HFF-Myc (cell line): ENCODE measurements around the gene PARD3B.

Source experiments
- DNase-seq: peaks from one replicate; pipeline ENCODE4 v3.0.0-alpha.2; 2011; ENCODE audit warnings: low read depth; ENCODE audit errors: extremely low read depth
- H3K4me3 ChIP-seq: replicated peaks from 2 replicates; pipeline ENCODE4 v1.5.1; 2011; ENCODE audit warnings: low read depth, mild to moderate bottlenecking, control low read depth, low read length
- TF ChIP-seq, protein P1 (sequence below): IDR thresholded peaks from 2 replicates; pipeline ENCODE4 v1.5.1; 2012; ENCODE audit warnings: mild to moderate bottlenecking, low read depth, low read length, control low read depth; ENCODE audit errors: missing control alignments

Gene PARD3B

DNA sequence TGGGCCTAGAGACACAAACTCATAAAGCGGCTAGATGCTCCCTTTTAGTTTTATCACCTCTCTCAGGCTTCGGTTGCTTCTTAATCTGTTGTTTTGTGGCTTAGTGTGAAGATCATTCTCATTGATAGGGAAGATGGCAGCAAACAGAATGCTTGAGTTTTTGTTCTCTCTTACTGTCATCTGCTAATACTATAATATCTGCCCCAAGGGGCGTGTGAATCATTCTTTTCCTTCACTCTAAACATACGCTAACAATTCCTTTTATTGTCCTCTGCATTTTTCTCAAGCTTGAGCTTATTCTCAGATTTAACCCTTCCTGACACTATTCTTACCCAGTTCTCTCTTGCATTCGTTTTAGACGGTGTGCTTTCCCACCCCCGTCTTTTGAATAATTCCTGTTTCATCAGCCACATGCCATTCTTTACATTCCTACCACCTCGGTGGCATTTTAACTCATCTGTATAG is 813.1 kb downstream of the PARD3B start:
- no peak overlapping the region for H3K4me3 ChIP-seq
- no peak for DNase-seq
- TF ChIP-seq, protein P1, sequence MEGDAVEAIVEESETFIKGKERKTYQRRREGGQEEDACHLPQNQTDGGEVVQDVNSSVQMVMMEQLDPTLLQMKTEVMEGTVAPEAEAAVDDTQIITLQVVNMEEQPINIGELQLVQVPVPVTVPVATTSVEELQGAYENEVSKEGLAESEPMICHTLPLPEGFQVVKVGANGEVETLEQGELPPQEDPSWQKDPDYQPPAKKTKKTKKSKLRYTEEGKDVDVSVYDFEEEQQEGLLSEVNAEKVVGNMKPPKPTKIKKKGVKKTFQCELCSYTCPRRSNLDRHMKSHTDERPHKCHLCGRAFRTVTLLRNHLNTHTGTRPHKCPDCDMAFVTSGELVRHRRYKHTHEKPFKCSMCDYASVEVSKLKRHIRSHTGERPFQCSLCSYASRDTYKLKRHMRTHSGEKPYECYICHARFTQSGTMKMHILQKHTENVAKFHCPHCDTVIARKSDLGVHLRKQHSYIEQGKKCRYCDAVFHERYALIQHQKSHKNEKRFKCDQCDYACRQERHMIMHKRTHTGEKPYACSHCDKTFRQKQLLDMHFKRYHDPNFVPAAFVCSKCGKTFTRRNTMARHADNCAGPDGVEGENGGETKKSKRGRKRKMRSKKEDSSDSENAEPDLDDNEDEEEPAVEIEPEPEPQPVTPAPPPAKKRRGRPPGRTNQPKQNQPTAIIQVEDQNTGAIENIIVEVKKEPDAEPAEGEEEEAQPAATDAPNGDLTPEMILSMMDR: no peak

DNA sequence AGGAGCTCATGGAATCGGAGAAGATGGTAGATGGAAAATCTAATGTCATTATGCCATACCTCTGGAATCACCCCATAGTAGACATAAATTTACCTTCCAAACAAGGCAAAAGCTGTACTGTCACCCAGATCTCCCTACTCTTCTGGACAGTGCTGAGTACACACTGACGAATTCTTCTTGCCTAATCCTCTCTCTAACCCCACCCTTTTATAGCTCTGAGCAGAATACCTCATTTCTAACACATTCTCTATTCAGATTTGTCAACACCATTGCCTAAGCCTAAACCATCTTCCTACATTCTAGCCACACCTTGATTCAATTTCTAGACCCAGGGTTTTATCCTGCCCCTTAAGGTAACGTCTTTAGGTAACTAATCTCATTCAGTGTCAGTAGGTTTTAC is 816.0 kb downstream of the PARD3B start:
- no peak for DNase-seq
- TF ChIP-seq, protein P1: no peak
- H3K4me3 ChIP-seq: no peak overlapping the region

DNA sequence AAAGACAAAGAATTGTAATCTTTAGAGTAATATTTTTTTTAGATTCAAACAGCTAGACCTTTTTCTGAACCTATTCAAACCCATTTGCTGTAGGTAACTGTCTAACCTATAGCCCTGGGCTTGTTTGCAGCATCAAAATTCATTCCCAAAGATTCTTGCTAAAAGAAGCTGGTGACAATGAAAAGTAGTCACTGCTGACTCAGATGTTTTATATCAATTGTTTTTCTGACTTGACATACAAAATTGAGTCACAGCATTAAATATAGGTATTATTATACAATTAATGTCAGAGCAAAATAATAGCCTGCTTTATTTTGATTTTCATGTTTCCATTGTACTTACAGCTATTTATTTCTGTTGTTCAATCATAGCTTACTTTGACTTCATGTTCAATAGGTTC is 816.7 kb downstream of the PARD3B start:
- no peak for DNase-seq
- TF ChIP-seq, protein P1: no peak
- H3K4me3 ChIP-seq: no peak overlapping the region

DNA sequence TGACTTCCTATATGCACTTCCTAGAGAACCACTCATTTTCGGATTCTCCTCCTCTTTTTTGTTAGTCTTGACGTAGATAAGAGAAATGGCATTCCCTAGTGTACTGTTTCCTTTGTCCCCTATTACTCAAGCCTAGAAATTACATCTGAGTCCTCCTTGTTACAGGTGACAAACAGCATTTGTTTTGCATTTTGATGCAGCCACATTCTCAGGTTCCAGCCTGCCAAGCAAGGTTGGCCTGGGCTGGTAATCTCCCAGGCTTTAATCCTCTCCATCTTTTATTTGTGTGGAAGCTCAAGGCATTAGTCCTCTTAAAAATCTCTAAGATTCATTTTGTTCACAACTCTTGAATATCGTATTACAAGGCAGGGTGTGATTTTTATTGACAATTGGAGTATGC is 819.0 kb downstream of the PARD3B start:
- no peak for DNase-seq
- H3K4me3 ChIP-seq: no peak overlapping the region
- TF ChIP-seq, protein P1: no peak

DNA sequence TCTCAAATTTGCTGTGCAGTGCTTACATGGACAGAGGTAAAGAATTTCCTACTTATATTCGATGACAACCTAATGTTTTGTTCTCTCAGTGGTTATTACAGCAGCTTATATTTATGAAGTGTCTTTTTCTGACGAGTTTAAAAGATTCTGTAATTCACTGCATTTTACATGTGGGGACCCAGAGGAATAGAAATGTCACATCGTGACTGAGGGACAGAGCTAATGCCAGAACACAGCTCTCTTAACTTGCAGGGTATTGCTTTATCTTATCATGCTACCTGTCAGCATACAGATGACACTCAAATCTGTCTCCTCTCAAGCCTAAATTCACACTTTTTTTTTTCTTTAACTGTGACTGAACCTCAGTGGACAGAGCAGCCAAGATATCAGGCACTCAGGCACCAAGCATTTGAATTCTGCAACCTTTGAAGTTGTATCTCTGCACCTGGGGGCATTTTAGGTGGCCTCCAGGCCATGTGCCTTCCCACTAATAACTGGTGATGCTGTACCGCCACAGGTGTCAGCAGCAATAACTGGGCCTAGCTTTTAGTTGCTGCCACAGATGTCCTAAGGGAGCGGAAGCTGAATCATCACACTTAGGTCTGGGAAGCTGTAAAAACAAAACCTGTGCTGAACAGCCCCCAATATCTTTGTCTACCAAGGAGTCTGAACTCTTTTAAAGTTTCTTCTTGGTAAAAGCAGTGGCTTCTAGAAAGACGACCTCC is 821.2 kb downstream of the PARD3B start:
- no peak overlapping the region for H3K4me3 ChIP-seq
- DNase-seq: no peak
- TF ChIP-seq, protein P1: no peak

DNA sequence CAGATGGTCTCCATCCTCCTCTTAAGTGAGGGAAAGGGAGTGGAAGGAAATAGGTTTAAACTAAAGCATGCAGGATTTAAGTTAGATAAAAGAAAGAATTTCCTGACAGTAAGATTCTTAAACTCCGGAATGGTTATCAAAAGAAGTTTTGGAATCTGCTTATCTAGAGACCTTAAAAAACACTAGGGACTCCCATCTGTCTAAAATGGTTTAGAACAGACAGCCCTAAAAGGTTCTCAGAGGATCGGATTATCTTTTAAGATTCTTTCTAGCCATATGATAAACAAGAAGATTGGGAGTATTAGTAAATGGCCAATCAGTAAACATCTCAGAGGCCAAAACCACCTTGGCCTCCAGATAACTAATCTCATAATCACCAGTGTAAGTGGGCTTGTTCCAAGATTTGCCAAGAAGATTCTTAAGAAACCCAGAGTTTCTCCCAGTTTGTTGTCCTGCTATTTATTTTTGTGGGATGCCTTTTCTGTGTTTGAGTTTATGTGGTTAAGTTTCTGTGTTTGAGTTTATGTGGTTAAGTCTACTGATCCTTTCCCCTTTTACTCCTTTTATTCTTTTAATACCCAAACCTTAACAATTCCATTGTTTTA is 822.2 kb downstream of the PARD3B start:
- H3K4me3 ChIP-seq: no peak overlapping the region
- TF ChIP-seq, protein P1: no peak
- DNase-seq: no peak
